ENCODE data around the gene EPHA3. TPM values are rescaled to one million over a fixed set of nuclear protein-coding genes. Genes with fewer than 3 reads are reported as not detected.

The EPHA3 gene
- total and polyA plus RNA-seq, 2 donors (not counting 3 experiments of a cell fraction or from before 2014, with no cell fraction given): not detected

- H3K36me3 ChIP-seq (ENCODE audit: control insufficient read depth in 2 of 2, extremely low read depth in 1 of 2, insufficient read depth in 2 of 2, low read length in 2 of 2): no peaks in the 10 kb centered on the region
- H3K9ac ChIP-seq (replicated peaks; ENCODE audit: extremely low read depth, insufficient read depth, low read length): no peak overlapping the region
- no peaks in the 10 kb centered on the region for H3K9me1 ChIP-seq (replicated peaks; ENCODE audit: control insufficient read depth, extremely low read depth, insufficient read depth, low read length)
- no peaks in the 10 kb centered on the region for H3K27me3 ChIP-seq (ENCODE audit: control insufficient read depth in 2 of 2, insufficient read depth in 2 of 2, low read length in 2 of 2)
- FAIRE-seq: no peak
- TF ChIP-seq EZH2 (IDR thresholded peaks at IDR 0.05; ENCODE audit: borderline replicate concordance, low read depth, low read length, severe bottlenecking) (no peak), CTCF (IDR thresholded peaks at IDR 0.05; ENCODE audit: extremely low read depth in 1 of 2, insufficient read depth in 1 of 2, low read depth in 1 of 2, low read length in 2 of 2) (no peak), FOS (IDR thresholded peaks at IDR 0.05; ENCODE audit: borderline replicate concordance, insufficient read depth, low read length) (no peak), MYC (IDR thresholded peaks at IDR 0.05; ENCODE audit: low read depth, low read length) (no peak), GATA2 (IDR thresholded peaks at IDR 0.05; ENCODE audit: insufficient read depth, insufficient read length, low read depth, low read length) (no peak), MAX (IDR thresholded peaks at IDR 0.05; ENCODE audit: insufficient read depth, insufficient read length) (no peak), POLR2AphosphoS5 (IDR thresholded peaks at IDR 0.05; ENCODE audit: insufficient read depth, low read depth, low read length) (no peak), POLR2A (IDR thresholded peaks at IDR 0.05; ENCODE audit: low read depth, low read length) (no peak), JUN (IDR thresholded peaks at IDR 0.05; ENCODE audit: borderline replicate concordance, insufficient read depth, insufficient read length, low read depth) (no peak)
- BruUV-seq (replicated peaks): no TSS peak
- H4K20me1 ChIP-seq (replicated peaks; ENCODE audit: control insufficient read depth, extremely low read depth, insufficient read depth, low read length): no peaks in the 10 kb centered on the region
- H3K4me2 ChIP-seq (ENCODE audit: insufficient read depth, low read length): no peak overlapping the region
- no peaks in the 10 kb centered on the region for H3K79me2 ChIP-seq (ENCODE audit: control insufficient read depth, insufficient read depth, low read length)
- POLR2A ChIA-PET: no interaction called here
- CTCF ChIA-PET: no interaction called here
- dilution Hi-C loops (cut with MboI; ENCODE audit: extremely low pct_ligation_motif_present, low sequenced_read_pairs) (no loop called here), intact Hi-C loops (cut with micrococcal nuclease) (no loop called here)
- no peak overlapping the region for H3K27ac ChIP-seq (ENCODE audit: insufficient read depth, low read depth, low read length)
- H3K4me3 ChIP-seq (replicated peaks in 1 of 3; ENCODE audit: insufficient read depth in 1 of 3, low read depth in 1 of 3, low read length in 3 of 3): no peak overlapping the region
- H3K4me1 ChIP-seq (ENCODE audit: control insufficient read depth, extremely low read depth, insufficient read depth, low read length): no peaks in the 10 kb centered on the region
- no peaks in the 10 kb centered on the region for H3K9me3 ChIP-seq (replicated peaks; ENCODE audit: control insufficient read depth, insufficient read depth, low read length)
- no peak for DNase-seq (ENCODE audit: low read depth, low spot score)
- H2AFZ ChIP-seq (ENCODE audit: low read depth, low read length): no peak overlapping the region
These were observed 397.0 kb downstream of the EPHA3 start for GRCh38 chr3:89504432-89504831.
